Activated B cell treated with CpG ODN at 0.5 μM for 24 hours (primary cell): ENCODE results near the gene MIS12. TPM values are rescaled to one million over a fixed set of nuclear protein-coding genes. Genes with fewer than 3 reads are reported as not detected.
A peak's percentile ranks its signal among the peaks of the same experiment; 100 is the strongest.

Source experiments
- ATAC-seq: fragments of 200-7000 bp; cut with Tn5 transposase; one replicate; pipeline ENCODE4 v1.10.0; 2021; ENCODE audit warnings: low read depth, mild to moderate bottlenecking, moderate library complexity
- CTCF ChIA-PET: fragments of 350-600 bp; sonication (Branson Sonifier 250); formaldehyde crosslinking; loops from one replicate; lab custom pipeline; 2021; ENCODE audit warnings: antibody characterized with exemption; lab: Charles Lee
- POLR2A ChIA-PET: fragments of 350-600 bp; sonication (Branson Sonifier 250); formaldehyde crosslinking; loops from one replicate; lab custom pipeline; 2021; ENCODE audit warnings: antibody characterized with exemption; lab: Charles Lee
- DNase-seq: peaks from one replicate; pipeline ENCODE4 v3.0.0; 2022
- H3K27ac Mint-ChIP-seq: one replicate; pipeline ENCODE4 v1.8.0; 2020; ENCODE audit warnings: mixed read lengths
- H3K27me3 Mint-ChIP-seq: one replicate; pipeline ENCODE4 v1.8.0; 2021; ENCODE audit warnings: mixed read lengths
- H3K36me3 Mint-ChIP-seq: one replicate; pipeline ENCODE4 v1.8.0; 2021; ENCODE audit warnings: low read depth, mixed read lengths
- H3K4me1 Mint-ChIP-seq: one replicate; pipeline ENCODE4 v1.8.0; 2021; ENCODE audit warnings: mixed read lengths
- H3K4me3 Mint-ChIP-seq: one replicate; pipeline ENCODE4 v1.8.0; 2020; ENCODE audit warnings: mild to moderate bottlenecking, mixed read lengths
- H3K9me3 Mint-ChIP-seq: one replicate; pipeline ENCODE4 v1.8.0; 2020; ENCODE audit warnings: mixed read lengths
- CTCF ChIP-seq: fragments of 200-600 bp; IDR thresholded peaks from one replicate; pipeline ENCODE4 v1.8.0; 2022; ENCODE audit warnings: antibody characterized with exemption, mild to moderate bottlenecking
- intact Hi-C: fragments of 100-400 bp; cut with micrococcal nuclease; formaldehyde crosslinking; loops from one replicate; pipeline ENCODE4 v1.15.1; 2024
- total RNA-seq: library from RNA; stranded (reverse); gene quantifications from 2 replicates; pipeline ENCODE4 v1.2.3, GENCODE V29; 2022

The MIS12 gene
- total RNA-seq, 1 donor from 2014 or later = 29.7 TPM

GRCh38 chr17:5511401-5512225, 25.2 kb downstream of the MIS12 start:
- H3K36me3 Mint-ChIP-seq = peaks cover 65% of the 10 kb centered on the region
- no peak for TF ChIP-seq CTCF
- ATAC-seq = no peak
- CTCF ChIA-PET = no interaction called here
- H3K9me3 Mint-ChIP-seq = peaks cover 3% of the 10 kb centered on the region
- intact Hi-C loops = no loop called here
- H3K27ac Mint-ChIP-seq = peak overlapping the region; percentile 61
- POLR2A ChIA-PET = interaction anchor here (0.9 kb wide), 1 partner anchor 16 kb away, joined by 3 read pairs; no protein-coding TSS in a partner anchor
- H3K27me3 Mint-ChIP-seq = no peaks in the 10 kb centered on the region
- H3K4me3 Mint-ChIP-seq = no peak overlapping the region
- DNase-seq = no peak
- H3K4me1 Mint-ChIP-seq = peaks cover 15% of the 10 kb centered on the region

- ATAC-seq = no peak
- no peak for TF ChIP-seq CTCF
- POLR2A ChIA-PET = no interaction called here
Observed at GRCh38 chr17:5513628-5514027, 27.3 kb downstream of the MIS12 start.

GRCh38 chr17:5514976-5515375, 28.6 kb downstream of the MIS12 start:
- ChIA-PET POLR2A (no interaction called here), CTCF (no interaction called here)
- no peak overlapping the region for H3K4me3 Mint-ChIP-seq
- intact Hi-C loops = no loop called here
- ATAC-seq (no peak), DNase-seq (no peak)
- H3K4me1 Mint-ChIP-seq = peaks cover 15% of the 10 kb centered on the region
- no peak overlapping the region for H3K27ac Mint-ChIP-seq
- H3K36me3 Mint-ChIP-seq = peaks cover 62% of the 10 kb centered on the region
- H3K9me3 Mint-ChIP-seq = peaks cover 3% of the 10 kb centered on the region
- no peak for TF ChIP-seq CTCF
- H3K27me3 Mint-ChIP-seq = no peaks in the 10 kb centered on the region

More at GRCh38 chr17:5513628-5514027, 27.3 kb downstream of the MIS12 start:
- H3K27ac Mint-ChIP-seq = no peak overlapping the region
- no peaks in the 10 kb centered on the region for H3K27me3 Mint-ChIP-seq
- H3K9me3 Mint-ChIP-seq = peaks cover 3% of the 10 kb centered on the region
- CTCF ChIA-PET = no interaction called here
- no peak for DNase-seq
- intact Hi-C loops = no loop called here
- H3K4me1 Mint-ChIP-seq = peaks cover 15% of the 10 kb centered on the region
- H3K4me3 Mint-ChIP-seq = no peak overlapping the region
- H3K36me3 Mint-ChIP-seq = peaks cover 72% of the 10 kb centered on the region

DNA sequence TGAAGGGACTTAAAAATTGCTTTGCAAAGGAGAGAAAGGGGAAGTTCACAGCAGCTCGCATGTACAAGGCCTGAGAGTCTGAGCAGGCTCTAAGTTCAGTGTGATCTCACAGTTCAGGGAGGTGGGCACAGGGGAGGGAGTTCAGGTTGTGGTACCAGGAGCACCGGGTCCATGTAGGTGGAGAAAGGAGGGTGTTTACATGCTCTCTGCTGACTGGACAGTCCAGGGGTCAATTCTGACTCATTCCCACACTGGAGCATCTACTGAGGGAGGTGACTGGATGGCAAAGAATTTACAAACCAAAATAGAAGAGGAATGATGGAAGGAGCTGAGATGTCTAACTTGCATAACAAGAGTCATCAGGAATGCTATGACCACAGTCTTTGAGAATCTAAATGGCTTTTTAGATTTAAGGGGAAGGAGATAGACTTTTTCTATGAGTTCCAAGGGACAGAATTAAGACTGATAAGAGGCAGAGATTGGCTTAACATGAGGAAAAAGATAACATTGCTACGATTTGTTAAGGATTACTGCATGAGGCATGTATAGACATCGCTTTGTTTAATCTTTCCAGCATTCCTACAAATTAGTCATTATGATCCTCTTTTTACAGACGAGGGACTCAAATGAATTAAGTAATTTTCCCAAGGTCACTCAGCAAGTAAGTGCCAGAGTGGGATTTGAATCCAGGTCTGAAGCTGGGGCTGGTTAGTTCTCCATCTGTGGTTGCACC, 29.9 kb downstream of the MIS12 start:
- Mint-ChIP-seq H3K36me3 (peaks cover 67% of the 10 kb centered on the region), H3K27me3 (no peaks in the 10 kb centered on the region), H3K27ac (peak overlapping the region; percentile 14), H3K4me1 (peaks cover 15% of the 10 kb centered on the region), H3K4me3 (no peak overlapping the region), H3K9me3 (peaks cover 3% of the 10 kb centered on the region)
- TF ChIP-seq CTCF = no peak
- ChIA-PET CTCF (no interaction called here), POLR2A (no interaction called here)
- intact Hi-C loops = no loop called here
- DNase-seq (no peak), ATAC-seq (no peak)

DNA sequence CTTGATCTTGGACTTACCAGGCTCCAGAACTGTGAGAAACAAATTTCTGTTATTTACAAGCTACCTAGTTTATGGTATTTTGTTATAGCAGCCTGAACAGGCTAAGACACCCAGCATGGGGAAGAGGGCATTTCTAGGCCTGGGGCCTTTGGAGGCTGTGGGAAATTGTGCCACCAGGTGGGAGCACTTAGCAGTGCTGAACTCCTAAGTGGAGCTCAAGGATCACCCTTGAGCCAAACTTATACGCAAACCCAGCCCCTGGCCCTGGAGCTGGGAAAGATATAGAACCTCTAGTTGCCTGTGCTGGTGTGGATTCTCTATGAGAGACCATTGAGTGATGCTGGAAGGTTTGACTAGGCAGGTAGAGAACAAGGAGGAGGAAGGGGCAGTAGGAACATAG, 36.1 kb downstream of the MIS12 start:
- no peaks in the 10 kb centered on the region for H3K9me3 Mint-ChIP-seq
- intact Hi-C loops = no loop called here
- POLR2A ChIA-PET = no interaction called here
- TF ChIP-seq CTCF = no peak
- H3K36me3 Mint-ChIP-seq = peaks cover 71% of the 10 kb centered on the region
- no peak overlapping the region for H3K27ac Mint-ChIP-seq
- no peak for ATAC-seq
- no peaks in the 10 kb centered on the region for H3K27me3 Mint-ChIP-seq
- no peak overlapping the region for H3K4me3 Mint-ChIP-seq
- no peak for DNase-seq
- H3K4me1 Mint-ChIP-seq = no peaks in the 10 kb centered on the region
- CTCF ChIA-PET = no interaction called here
